ENCODE results near the gene MOK. TPM values are rescaled to one million over a fixed set of nuclear protein-coding genes. Genes with fewer than 3 reads are reported as not detected.

MOK gene
- total RNA-seq, 3 donors from 2014 or later, result 6.2 to 11.2 (median 7.4) TPM

DNA sequence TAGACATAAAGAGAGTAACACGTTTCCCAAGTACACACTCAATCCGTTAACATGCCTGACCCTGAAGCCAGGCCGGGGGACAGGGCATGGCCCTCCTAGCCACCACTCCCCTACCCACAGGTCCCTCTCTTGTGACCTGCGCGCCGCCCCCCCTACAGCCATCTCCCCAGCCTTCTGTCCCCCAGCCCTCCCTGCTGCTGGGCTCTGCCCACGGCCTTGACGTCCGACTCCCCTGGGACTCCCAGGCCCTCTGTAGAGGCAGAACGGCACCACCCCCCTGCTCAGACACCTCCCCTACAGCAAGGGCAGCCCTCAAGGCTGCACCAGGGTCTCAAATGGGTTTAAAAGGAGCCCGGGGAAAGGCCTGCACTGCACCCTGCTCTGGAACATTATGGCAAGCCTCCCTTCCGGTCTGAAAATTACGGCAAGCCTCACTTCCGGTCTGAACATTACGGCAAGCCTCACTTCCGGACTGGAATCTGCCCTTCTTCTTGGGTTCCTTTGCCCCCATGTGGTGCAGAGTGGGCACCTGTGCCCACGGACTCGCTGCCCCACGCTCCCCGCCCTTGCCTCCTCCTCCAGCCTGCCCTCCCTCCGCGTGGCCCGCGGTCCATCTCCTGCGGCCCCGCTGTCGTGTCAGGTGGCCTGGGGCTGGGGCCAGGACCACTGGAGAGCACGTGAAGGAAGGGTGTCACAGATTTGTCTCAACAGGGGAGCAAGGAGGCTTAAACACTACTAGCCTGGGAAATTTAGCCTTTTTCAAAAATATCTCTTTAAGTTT is 77.6 kb downstream of the MOK start:
- Histone ChIP-seq H3K36me3 (ENCODE audit: low read depth) (no peaks in the 10 kb centered on the region), H3K4me3 (no peak overlapping the region), H3K4me1 (ENCODE audit: low read depth) (no peaks in the 10 kb centered on the region), H3K9me3 (no peaks in the 10 kb centered on the region)
- no peak for ATAC-seq
- no peak for TF ChIP-seq CTCF (IDR thresholded peaks at IDR 0.05)
- no peak for DNase-seq
- intact Hi-C loops (cut with DNase I, micrococcal nuclease), result no loop called here

DNA sequence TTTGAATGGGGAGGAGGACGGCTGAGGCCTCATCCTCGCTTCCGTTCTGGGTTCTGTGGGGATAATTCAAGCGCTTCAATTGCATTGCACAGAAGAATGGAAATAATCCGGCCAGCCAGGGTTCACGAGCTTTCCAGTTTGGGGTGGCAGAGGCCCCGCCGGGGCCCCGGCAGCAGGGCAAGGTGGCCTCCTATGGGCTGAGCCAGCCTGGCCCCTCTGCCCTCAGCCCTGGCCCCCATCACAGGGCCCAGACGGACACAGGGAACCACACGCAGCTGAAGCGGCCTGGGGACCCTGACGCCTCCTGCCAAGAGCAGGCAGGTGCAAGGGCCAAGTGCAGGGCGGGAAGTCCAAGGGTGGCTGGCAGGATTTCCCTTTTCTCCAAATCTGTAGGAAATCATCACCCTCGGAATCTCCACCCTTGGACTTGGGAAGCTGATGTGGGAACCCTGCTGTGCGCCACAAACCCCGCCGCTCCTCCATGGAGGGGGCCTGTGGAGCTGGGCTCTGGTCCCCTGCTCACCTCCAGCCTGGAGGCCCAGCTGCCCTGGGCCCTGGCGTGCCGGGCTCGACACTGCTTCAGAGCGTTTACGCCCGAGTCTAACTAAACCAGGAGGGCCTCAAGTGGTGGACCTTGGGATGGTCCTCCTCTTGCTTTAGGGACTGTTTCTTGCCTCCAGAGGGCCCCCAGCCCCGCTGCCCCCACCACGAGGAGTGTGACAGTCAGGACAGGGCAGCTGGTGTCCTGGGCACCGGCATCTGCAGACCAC is 78.4 kb downstream of the MOK start:
- TF ChIP-seq CTCF (IDR thresholded peaks at IDR 0.05), result no peak
- DNase-seq, result no peak

GRCh38 chr14:102225936-102226335 is 79.0 kb downstream of the MOK start:
- H3K4me3 ChIP-seq, result no peak overlapping the region
- TF ChIP-seq CTCF (IDR thresholded peaks at IDR 0.05), result no peak
- DNase-seq (no peak), ATAC-seq (no peak)
- no peaks in the 10 kb centered on the region for H3K36me3 ChIP-seq (ENCODE audit: low read depth)
- no peaks in the 10 kb centered on the region for H3K4me1 ChIP-seq (ENCODE audit: low read depth)
- intact Hi-C loops (cut with DNase I, micrococcal nuclease), result no loop called here
- H3K9me3 ChIP-seq, result no peaks in the 10 kb centered on the region

More for the DNA sequence above, 78.4 kb downstream of the MOK start:
- no peak overlapping the region for H3K4me3 ChIP-seq
- H3K9me3 ChIP-seq, result no peaks in the 10 kb centered on the region
- H3K4me1 ChIP-seq (ENCODE audit: low read depth), result no peaks in the 10 kb centered on the region
- intact Hi-C loops (cut with DNase I, micrococcal nuclease), result no loop called here
- ATAC-seq, result no peak
- H3K36me3 ChIP-seq (ENCODE audit: low read depth), result no peaks in the 10 kb centered on the region

DNA sequence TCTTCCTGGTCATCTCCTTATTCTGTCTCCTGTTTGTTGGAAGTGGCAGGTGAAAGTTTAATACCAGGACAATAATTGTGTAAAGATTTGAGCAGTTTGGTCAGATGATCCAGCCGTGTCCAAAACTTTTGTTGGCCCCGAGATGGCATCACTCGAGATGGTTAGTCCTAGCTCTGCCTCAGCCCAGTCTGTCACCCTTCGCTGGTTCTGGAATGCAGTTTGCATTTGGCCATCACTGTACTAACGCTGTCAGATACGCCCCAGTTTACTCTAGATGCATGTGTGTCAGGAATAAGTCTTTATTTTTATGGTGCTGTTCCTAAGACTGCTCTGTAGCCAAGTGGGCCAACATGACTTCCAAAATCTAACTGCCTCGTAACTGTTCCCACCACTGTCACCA is 79.6 kb downstream of the MOK start:
- Histone ChIP-seq H3K4me3 (no peak overlapping the region), H3K36me3 (ENCODE audit: low read depth) (no peaks in the 10 kb centered on the region), H3K9me3 (no peaks in the 10 kb centered on the region), H3K4me1 (ENCODE audit: low read depth) (no peaks in the 10 kb centered on the region)
- TF ChIP-seq CTCF (IDR thresholded peaks at IDR 0.05), result no peak
- intact Hi-C loops (cut with DNase I, micrococcal nuclease), result no loop called here
- DNase-seq (no peak), ATAC-seq (no peak)

GRCh38 chr14:102223682-102224081 is 81.3 kb downstream of the MOK start:
- ATAC-seq (no peak), DNase-seq (no peak)
- intact Hi-C loops (cut with DNase I, micrococcal nuclease), result no loop called here

More at GRCh38 chr14:102223682-102224081, 81.3 kb downstream of the MOK start:
- Histone ChIP-seq H3K9me3 (no peaks in the 10 kb centered on the region), H3K4me3 (no peak overlapping the region), H3K4me1 (ENCODE audit: low read depth) (no peaks in the 10 kb centered on the region), H3K36me3 (ENCODE audit: low read depth) (no peaks in the 10 kb centered on the region)
- no peak for TF ChIP-seq CTCF (IDR thresholded peaks at IDR 0.05)
